ENCODE data around the gene CLEC3A. TPM values are rescaled to one million over a fixed set of nuclear protein-coding genes. Genes with fewer than 3 reads are reported as not detected.

CLEC3A gene
- total RNA-seq, 1 donor from 2014 or later = not detected

GRCh38 chr16:78007121-78007520 is 15.2 kb upstream of the CLEC3A start:
- Histone ChIP-seq H3K36me3 (ENCODE audit: insufficient read depth, low read length) (no peaks in the 10 kb centered on the region), H2AFZ (ENCODE audit: low read depth, low read length) (no peak overlapping the region), H3K4me1 (ENCODE audit: insufficient read depth, low read length) (no peaks in the 10 kb centered on the region), H3K27ac (ENCODE audit: low read depth, low read length) (no peak overlapping the region), H4K20me1 (ENCODE audit: insufficient read depth, low read length) (no peaks in the 10 kb centered on the region), H3K4me2 (ENCODE audit: low read length) (no peak overlapping the region), H3K4me3 (ENCODE audit: insufficient read depth, low read depth, low read length) (no peak overlapping the region), H3K79me2 (ENCODE audit: insufficient read depth, low read length) (no peaks in the 10 kb centered on the region), H3K9me3 (ENCODE audit: insufficient read depth, low read depth, low read length) (no peaks in the 10 kb centered on the region), H3K9ac (ENCODE audit: low read length) (no peak overlapping the region), H3K27me3 (ENCODE audit: insufficient read depth, low read length) (peaks cover 2% of the 10 kb centered on the region)
- Mint-ChIP-seq H3K27me3 (ENCODE audit: low read depth, unreplicated experiment) (peaks cover 5% of the 10 kb centered on the region), H3K4me3 (ENCODE audit: unreplicated experiment) (no peak overlapping the region), H3K27ac (ENCODE audit: unreplicated experiment) (no peak overlapping the region), H3K36me3 (ENCODE audit: low read depth, unreplicated experiment) (no peaks in the 10 kb centered on the region), H3K4me1 (ENCODE audit: low read depth, unreplicated experiment) (no peaks in the 10 kb centered on the region), H3K9me3 (ENCODE audit: unreplicated experiment) (peaks cover 3% of the 10 kb centered on the region)
- no peak for FAIRE-seq
- TF ChIP-seq CTCF (IDR thresholded peaks at IDR 0.05; ENCODE audit: insufficient read depth, low read depth, low read length) (no peak), EZH2 (IDR thresholded peaks at IDR 0.05; ENCODE audit: insufficient read depth, low read length) (no peak)
- no peak for DNase-seq (ENCODE audit: low read depth)

GRCh38 chr16:78024159-78024558 is 1.8 kb downstream of the CLEC3A start:
- no peaks in the 10 kb centered on the region for H4K20me1 ChIP-seq (ENCODE audit: insufficient read depth, low read length)
- H2AFZ ChIP-seq (ENCODE audit: low read depth, low read length) = no peak overlapping the region
- H3K79me2 ChIP-seq (ENCODE audit: insufficient read depth, low read length) = no peaks in the 10 kb centered on the region
- H3K36me3 ChIP-seq (ENCODE audit: insufficient read depth, low read length) = no peaks in the 10 kb centered on the region
- H3K27ac ChIP-seq (ENCODE audit: low read depth, low read length) = no peak overlapping the region
- H3K27ac Mint-ChIP-seq (ENCODE audit: unreplicated experiment) = no peak overlapping the region
- no peaks in the 10 kb centered on the region for H3K4me1 Mint-ChIP-seq (ENCODE audit: low read depth, unreplicated experiment)
- no peaks in the 10 kb centered on the region for H3K36me3 Mint-ChIP-seq (ENCODE audit: low read depth, unreplicated experiment)
- no peak overlapping the region for H3K4me3 Mint-ChIP-seq (ENCODE audit: unreplicated experiment)
- H3K4me2 ChIP-seq (ENCODE audit: low read length) = no peak overlapping the region
- no peak overlapping the region for H3K9ac ChIP-seq (ENCODE audit: low read length)
- H3K9me3 ChIP-seq (ENCODE audit: insufficient read depth, low read depth, low read length) = no peaks in the 10 kb centered on the region
- no peaks in the 10 kb centered on the region for H3K4me1 ChIP-seq (ENCODE audit: insufficient read depth, low read length)
- FAIRE-seq (no peak), DNase-seq (ENCODE audit: low read depth) (no peak)
- H3K9me3 Mint-ChIP-seq (ENCODE audit: unreplicated experiment) = no peaks in the 10 kb centered on the region
- no peak overlapping the region for H3K4me3 ChIP-seq (ENCODE audit: insufficient read depth, low read depth, low read length)
- no peaks in the 10 kb centered on the region for H3K27me3 ChIP-seq (ENCODE audit: insufficient read depth, low read length)
- no peak for TF ChIP-seq EZH2 (IDR thresholded peaks at IDR 0.05; ENCODE audit: insufficient read depth, low read length)
- TF ChIP-seq CTCF (IDR thresholded peaks at IDR 0.05; ENCODE audit: insufficient read depth, low read depth, low read length) = no peak
- H3K27me3 Mint-ChIP-seq (ENCODE audit: low read depth, unreplicated experiment) = peaks cover 19% of the 10 kb centered on the region

GRCh38 chr16:78025631-78026030 is 3.3 kb downstream of the CLEC3A start:
- no peaks in the 10 kb centered on the region for H3K27me3 ChIP-seq (ENCODE audit: insufficient read depth, low read length)
- no peak overlapping the region for H3K4me2 ChIP-seq (ENCODE audit: low read length)
- no peak overlapping the region for H3K9ac ChIP-seq (ENCODE audit: low read length)
- H3K27ac ChIP-seq (ENCODE audit: low read depth, low read length) = no peak overlapping the region
- H3K4me1 Mint-ChIP-seq (ENCODE audit: low read depth, unreplicated experiment) = no peaks in the 10 kb centered on the region
- DNase-seq (ENCODE audit: low read depth) (no peak), FAIRE-seq (no peak)
- no peaks in the 10 kb centered on the region for H4K20me1 ChIP-seq (ENCODE audit: insufficient read depth, low read length)
- H3K4me1 ChIP-seq (ENCODE audit: insufficient read depth, low read length) = no peaks in the 10 kb centered on the region
- H2AFZ ChIP-seq (ENCODE audit: low read depth, low read length) = no peak overlapping the region
- H3K9me3 ChIP-seq (ENCODE audit: insufficient read depth, low read depth, low read length) = no peaks in the 10 kb centered on the region
- H3K9me3 Mint-ChIP-seq (ENCODE audit: unreplicated experiment) = no peaks in the 10 kb centered on the region
- no peaks in the 10 kb centered on the region for H3K36me3 Mint-ChIP-seq (ENCODE audit: low read depth, unreplicated experiment)
- H3K79me2 ChIP-seq (ENCODE audit: insufficient read depth, low read length) = no peaks in the 10 kb centered on the region
- no peak overlapping the region for H3K4me3 Mint-ChIP-seq (ENCODE audit: unreplicated experiment)
- peaks cover 17% of the 10 kb centered on the region for H3K27me3 Mint-ChIP-seq (ENCODE audit: low read depth, unreplicated experiment)
- no peak overlapping the region for H3K4me3 ChIP-seq (ENCODE audit: insufficient read depth, low read depth, low read length)
- no peaks in the 10 kb centered on the region for H3K36me3 ChIP-seq (ENCODE audit: insufficient read depth, low read length)
- TF ChIP-seq CTCF (IDR thresholded peaks at IDR 0.05; ENCODE audit: insufficient read depth, low read depth, low read length) (no peak), EZH2 (IDR thresholded peaks at IDR 0.05; ENCODE audit: insufficient read depth, low read length) (no peak)
- H3K27ac Mint-ChIP-seq (ENCODE audit: unreplicated experiment) = no peak overlapping the region
